Adrenal gland (tissue), 12 donors: ENCODE data around the gene HTR3C. TPM values are rescaled to one million over a fixed set of nuclear protein-coding genes. Genes with fewer than 3 reads are reported as not detected.

ENCODE experiments used
- DNase-seq, 7 donors: peaks; one replicate each; pipeline ENCODE4 v3.0.0-alpha.2; 2019 to 2020
- H3K27ac ChIP-seq, 5 donors: fragments of 200-600 bp; sonication (generic) in 4 of 5; 1 replicate in 3 of 5; 2 replicates in 2 of 5; pipeline versions ENCODE4 v1.5.1 to v1.8.0; 2016 to 2020; ENCODE audit warnings: mild to moderate bottlenecking in 1 of 5
- H3K27me3 ChIP-seq: fragments of 200-600 bp; 2 replicates; pipeline ENCODE4 v1.8.0; 2021
- H3K36me3 ChIP-seq, 2 donors: fragments of 200-600 bp; replicated peaks in 1 of 2; 1 replicate in 1 of 2; 2 replicates in 1 of 2; pipeline versions ENCODE4 v1.5.1 to v1.8.0; 2018 to 2022
- H3K4me1 ChIP-seq, 2 donors: fragments of 200-600 bp; replicated peaks in 1 of 2; 1 replicate in 1 of 2; 2 replicates in 1 of 2; pipeline versions ENCODE4 v1.5.1 to v1.8.0; 2018 to 2021
- H3K4me3 ChIP-seq, 4 donors: fragments of 200-600 bp; sonication (generic) in 3 of 4; one replicate each; pipeline ENCODE4 v1.5.1; 2016 to 2018
- H3K9me3 ChIP-seq, 3 donors: fragments of 200-600 bp; sonication (generic) in 1 of 3; replicated peaks in 1 of 3; 1 replicate in 2 of 3; 2 replicates in 1 of 3; pipeline versions ENCODE4 v1.5.1 to v1.8.0; 2016 to 2021
- POLR2A ChIP-seq, 2 donors: fragments of 450-650 bp; IDR thresholded peaks; one replicate each; pipeline ENCODE4 v1.6.1; 2017; ENCODE audit warnings: antibody characterized with exemption in 2 of 2, mild to moderate bottlenecking in 2 of 2, moderate library complexity in 1 of 2
- WGBS, 4 donors: extraction: QIAGEN DNeasy Blood & Tissue Kit in 2 of 4; methylation state at CpG; one replicate each; pipeline versions ENCODE4 v1.1.5 to v1.1.7; 2013 to 2017; 5-methylcytosine and 5-hydroxymethylcytosine counted together
- intact Hi-C, 2 donors: fragments of 100-400 bp; cut with DNase I; formaldehyde crosslinking; loops; one replicate each; pipeline versions ENCODE4 v1.14.1 to v1.15.0; 2022 to 2023
- polyA plus RNA-seq, 3 donors: library from polyadenylated mRNA; stranded (reverse); fragments of 200-250 nt in 2 of 3; fragments of 350-450 nt in 1 of 3; fragmentation: Illumina TruSeq in 1 of 3; extraction: RNeasy Lipid Tissue Mini Kit (QIAGEN cat#74804) in 1 of 3; gene quantifications; one replicate each; pipeline ENCODE4 v1.2.3, GENCODE V29; 2013 to 2014
- total RNA-seq, 9 donors: library from RNA; depleted of rRNA in 4 of 9; stranded (reverse); fragments of >200 nt in 4 of 9; fragments of 120-200 nt in 1 of 9; fragmentation: NEBNext Ultra II Directional in 1 of 9; extraction: Animal tissue kit (Norgen Biotek cat#: 25700) in 1 of 9; gene quantifications; one replicate each; pipeline versions ENCODE4 v1.1.0 to v1.2.4, GENCODE V29; 2013 to 2023
- TF ChIP-seq, protein P1 (sequence below), 6 experiments: fragments of 450-650 bp in 4 of 6; fragments of 200-600 bp in 2 of 6; sonication (generic) in 1 of 6; IDR thresholded peaks; 1 replicate in 5 of 6; 2 replicates in 1 of 6; pipeline versions ENCODE4 v1.5.1 to v1.8.0; 2016 to 2021; ENCODE audit warnings: antibody characterized with exemption in 6 of 6, mild to moderate bottlenecking in 2 of 6, moderate library complexity in 1 of 6
- donor health status: healthy with polysubstance abuse.
- donor health status: Bipolar disorder and iron deficiency.
- donor health status: DM: yes; HTN: yes; CAD: no.
- donor health status: DM: no; HTN: no; CAD: no.
- donor health status: DM: no; HTN: no; CAD: no.
- donor health status: DM: yes; HTN: yes; CAD: no.

Gene HTR3C
- total and polyA plus RNA-seq, 12 donors: 0.03 TPM; not detected in 11

- no peaks in the 10 kb centered on the region for H3K36me3 ChIP-seq
- WGBS, 4 donors: 71 to 100% (median 79%) methylated on average over 1 of the region's 1 CpG
- no peaks in the 10 kb centered on the region for H3K4me1 ChIP-seq
- no peak overlapping the region for H3K4me3 ChIP-seq
- no peaks in the 10 kb centered on the region for H3K27me3 ChIP-seq
- DNase-seq: peak in 1 of 7 donors; percentile 65
- TF ChIP-seq POLR2A (IDR thresholded peaks at IDR 0.05): no peak
- TF ChIP-seq, protein P1, sequence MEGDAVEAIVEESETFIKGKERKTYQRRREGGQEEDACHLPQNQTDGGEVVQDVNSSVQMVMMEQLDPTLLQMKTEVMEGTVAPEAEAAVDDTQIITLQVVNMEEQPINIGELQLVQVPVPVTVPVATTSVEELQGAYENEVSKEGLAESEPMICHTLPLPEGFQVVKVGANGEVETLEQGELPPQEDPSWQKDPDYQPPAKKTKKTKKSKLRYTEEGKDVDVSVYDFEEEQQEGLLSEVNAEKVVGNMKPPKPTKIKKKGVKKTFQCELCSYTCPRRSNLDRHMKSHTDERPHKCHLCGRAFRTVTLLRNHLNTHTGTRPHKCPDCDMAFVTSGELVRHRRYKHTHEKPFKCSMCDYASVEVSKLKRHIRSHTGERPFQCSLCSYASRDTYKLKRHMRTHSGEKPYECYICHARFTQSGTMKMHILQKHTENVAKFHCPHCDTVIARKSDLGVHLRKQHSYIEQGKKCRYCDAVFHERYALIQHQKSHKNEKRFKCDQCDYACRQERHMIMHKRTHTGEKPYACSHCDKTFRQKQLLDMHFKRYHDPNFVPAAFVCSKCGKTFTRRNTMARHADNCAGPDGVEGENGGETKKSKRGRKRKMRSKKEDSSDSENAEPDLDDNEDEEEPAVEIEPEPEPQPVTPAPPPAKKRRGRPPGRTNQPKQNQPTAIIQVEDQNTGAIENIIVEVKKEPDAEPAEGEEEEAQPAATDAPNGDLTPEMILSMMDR (IDR thresholded peaks at IDR 0.05): no peak
- no peaks in the 10 kb centered on the region for H3K9me3 ChIP-seq
- intact Hi-C loops: loop anchor here in 1 of 2 donors (10.0 kb wide), 1 partner anchor 72 kb away; no protein-coding TSS in a partner anchor
- no peak overlapping the region for H3K27ac ChIP-seq
Observed at GRCh38 chr3:184042617-184043016, 10.2 kb upstream of the HTR3C start.

- H3K9me3 ChIP-seq: no peaks in the 10 kb centered on the region
- no peak overlapping the region for H3K4me3 ChIP-seq
- H3K4me1 ChIP-seq: no peaks in the 10 kb centered on the region
- H3K27me3 ChIP-seq: no peaks in the 10 kb centered on the region
- no peak overlapping the region for H3K27ac ChIP-seq
- intact Hi-C loops: loop anchor here in 1 of 2 donors (10.0 kb wide), 1 partner anchor 69 kb away; no protein-coding TSS in a partner anchor
- no peak for TF ChIP-seq POLR2A (IDR thresholded peaks at IDR 0.05)
- TF ChIP-seq, protein P1 (IDR thresholded peaks at IDR 0.05): no peak
- no peaks in the 10 kb centered on the region for H3K36me3 ChIP-seq
- WGBS, 4 donors: 87 to 98% (median 92%) methylated on average over 5 of the region's 5 CpGs
- DNase-seq: no peak
Observed at GRCh38 chr3:184045995-184046394, 6.9 kb upstream of the HTR3C start.

DNA sequence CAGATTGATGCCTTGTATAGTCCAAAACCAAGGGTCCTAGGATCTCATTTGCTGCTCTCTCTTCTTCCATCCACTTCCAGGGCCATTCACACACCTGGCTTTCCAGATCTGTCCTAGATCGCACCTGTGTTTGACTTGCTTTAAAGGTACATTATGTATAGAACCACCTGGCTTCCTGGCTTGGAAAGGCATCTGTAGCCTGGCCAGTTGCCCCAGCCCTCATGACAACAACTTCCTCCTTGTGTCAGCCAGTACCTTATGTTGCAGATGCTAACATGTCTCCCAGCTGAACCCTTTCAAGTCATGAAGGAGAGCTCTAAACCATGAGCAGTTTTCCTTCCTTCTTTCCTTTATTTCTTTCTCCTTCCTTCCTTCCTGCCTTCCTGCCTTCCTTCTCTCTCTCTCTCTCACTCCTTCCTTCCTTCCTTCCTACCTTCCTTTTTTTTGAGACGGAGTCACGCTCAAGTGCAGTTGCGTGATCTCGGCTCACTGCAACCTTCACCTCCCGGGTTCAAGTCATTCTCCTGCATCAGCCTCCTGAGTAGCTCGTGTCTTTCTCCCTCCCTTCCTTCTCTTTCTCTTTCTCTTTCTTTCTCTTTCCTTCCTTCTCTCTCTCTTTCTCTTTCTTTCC is 2.5 kb upstream of the HTR3C start:
- no peaks in the 10 kb centered on the region for H3K4me1 ChIP-seq
- no peak for DNase-seq
- WGBS, 4 donors: 75 to 86% (median 82%) methylated on average over 7 of the region's 7 CpGs
- no peak overlapping the region for H3K27ac ChIP-seq
- H3K36me3 ChIP-seq: no peaks in the 10 kb centered on the region
- no peaks in the 10 kb centered on the region for H3K9me3 ChIP-seq
- no peak overlapping the region for H3K4me3 ChIP-seq
- TF ChIP-seq, protein P1 (IDR thresholded peaks at IDR 0.05): no peak
- TF ChIP-seq POLR2A (IDR thresholded peaks at IDR 0.05): no peak
- intact Hi-C loops: no loop called here
- no peaks in the 10 kb centered on the region for H3K27me3 ChIP-seq

DNA sequence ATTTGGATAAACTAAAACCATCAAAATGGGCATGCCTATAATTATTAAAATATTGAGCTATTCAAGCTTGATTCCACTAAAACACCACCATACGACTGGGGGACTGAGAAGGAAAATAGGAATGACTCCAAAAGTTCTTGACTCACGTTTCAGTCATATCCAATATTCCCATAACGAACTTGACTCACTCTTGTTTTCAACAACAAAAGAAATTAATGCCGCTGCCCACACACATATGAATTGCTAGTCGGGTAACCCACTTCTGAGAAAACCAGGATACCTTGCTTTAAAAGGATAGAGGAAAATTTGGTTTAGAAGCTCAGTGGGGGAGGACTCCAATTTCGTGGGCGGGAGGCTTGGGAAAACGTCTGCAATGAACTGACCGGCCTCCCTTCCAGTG is 5.2 kb downstream of the HTR3C start:
- no peaks in the 10 kb centered on the region for H3K9me3 ChIP-seq
- no peak overlapping the region for H3K4me3 ChIP-seq
- no peak for DNase-seq
- TF ChIP-seq POLR2A (IDR thresholded peaks at IDR 0.05): no peak
- TF ChIP-seq, protein P1 (IDR thresholded peaks at IDR 0.05): no peak
- intact Hi-C loops: no loop called here
- no peaks in the 10 kb centered on the region for H3K4me1 ChIP-seq
- no peak overlapping the region for H3K27ac ChIP-seq
- H3K27me3 ChIP-seq: no peaks in the 10 kb centered on the region
- H3K36me3 ChIP-seq: no peaks in the 10 kb centered on the region
- WGBS, 4 donors: 68 to 73% (median 72%) methylated on average over 9 of the region's 9 CpGs
